HG03045 (cell line): ENCODE measurements around the gene STUB1.

Experiments
- ATAC-seq: cut with Tn5 transposase; IDR thresholded peaks from one replicate; pipeline ENCODE4 v1.9.1; 2021; ENCODE audit warnings: mild to moderate bottlenecking, moderate library complexity; ENCODE audit not compliant: unreplicated experiment

Gene STUB1

DNA sequence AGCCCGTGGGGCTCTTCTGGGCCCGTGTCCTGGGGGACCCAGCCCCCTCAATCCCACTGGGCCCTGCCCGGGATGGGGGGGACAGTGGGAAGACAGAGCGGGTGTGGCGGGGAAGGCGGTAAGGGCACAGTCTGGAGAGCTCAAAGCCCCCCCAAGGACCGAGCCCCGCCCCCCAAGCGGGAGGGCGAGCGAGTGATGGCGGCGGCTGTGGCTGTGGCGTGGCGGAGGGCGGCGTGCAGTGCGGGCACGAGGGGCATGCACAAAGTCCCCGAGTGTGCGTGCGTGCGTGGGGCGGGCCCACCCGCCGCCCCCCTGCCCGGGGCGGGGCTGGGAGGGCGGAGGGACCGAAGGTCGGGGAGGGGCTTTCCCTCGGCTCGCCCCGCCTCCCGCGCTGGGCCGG is 13.6 kb downstream of the STUB1 start:
- no peak for ATAC-seq

DNA sequence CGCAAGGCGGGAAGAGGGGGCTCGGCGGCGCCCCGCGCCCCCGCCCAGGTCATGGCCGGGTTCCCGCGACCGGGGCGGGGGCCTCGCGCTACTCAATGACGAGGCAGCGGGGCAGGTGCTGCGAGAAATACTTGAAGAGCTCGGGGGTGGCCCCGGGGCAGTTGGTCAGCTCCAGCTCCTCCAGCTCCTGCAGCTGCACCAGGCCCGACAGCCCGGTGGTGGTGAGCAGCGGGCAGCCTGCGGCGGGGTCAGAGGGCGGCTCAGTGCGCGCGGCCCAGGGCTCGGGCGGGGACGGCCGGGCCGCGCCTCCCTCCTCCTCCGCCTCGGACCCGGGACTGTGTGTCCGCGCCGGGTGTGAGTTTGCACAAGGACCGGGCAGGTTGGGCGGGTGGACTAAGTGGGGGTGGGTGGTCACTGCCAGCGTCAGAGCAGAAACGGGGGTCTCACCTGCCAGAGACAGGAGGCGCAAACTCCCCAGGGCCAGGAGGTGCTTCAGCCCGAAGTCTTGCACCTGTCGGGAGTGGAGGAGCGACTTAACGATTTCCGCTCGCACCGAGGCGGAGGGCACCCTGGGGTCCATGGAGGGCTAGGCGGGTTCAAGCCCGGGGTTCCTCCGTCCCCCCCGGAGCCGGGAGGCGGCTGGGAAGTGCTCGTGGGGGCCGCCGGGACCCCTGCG is 14.1 kb downstream of the STUB1 start:
- no peak for ATAC-seq

DNA sequence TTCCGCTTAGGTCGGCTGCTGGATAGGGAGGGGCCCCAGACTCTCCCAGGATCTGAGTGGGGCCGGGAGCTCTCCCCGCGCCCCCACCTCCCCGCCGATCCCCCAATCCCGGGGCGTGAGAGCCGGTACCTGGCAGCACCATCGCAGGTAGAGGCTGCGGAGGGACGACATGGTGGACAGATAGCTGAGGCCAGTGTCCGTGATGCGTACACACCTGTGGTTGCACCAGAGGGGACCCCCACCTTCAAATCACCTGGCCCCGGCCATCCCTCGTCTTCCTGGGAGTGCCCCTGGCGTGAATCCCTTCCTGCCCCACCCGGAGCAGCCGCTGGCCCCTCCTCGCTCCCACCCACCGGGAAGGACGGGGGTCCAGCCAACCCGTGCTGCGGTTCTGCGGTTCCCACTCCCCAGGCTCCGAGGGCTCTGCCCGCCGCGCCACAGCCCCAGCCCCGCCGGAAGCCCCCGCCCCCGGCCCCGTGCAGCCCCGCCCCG is 14.7 kb downstream of the STUB1 start:
- ATAC-seq = no peak

DNA sequence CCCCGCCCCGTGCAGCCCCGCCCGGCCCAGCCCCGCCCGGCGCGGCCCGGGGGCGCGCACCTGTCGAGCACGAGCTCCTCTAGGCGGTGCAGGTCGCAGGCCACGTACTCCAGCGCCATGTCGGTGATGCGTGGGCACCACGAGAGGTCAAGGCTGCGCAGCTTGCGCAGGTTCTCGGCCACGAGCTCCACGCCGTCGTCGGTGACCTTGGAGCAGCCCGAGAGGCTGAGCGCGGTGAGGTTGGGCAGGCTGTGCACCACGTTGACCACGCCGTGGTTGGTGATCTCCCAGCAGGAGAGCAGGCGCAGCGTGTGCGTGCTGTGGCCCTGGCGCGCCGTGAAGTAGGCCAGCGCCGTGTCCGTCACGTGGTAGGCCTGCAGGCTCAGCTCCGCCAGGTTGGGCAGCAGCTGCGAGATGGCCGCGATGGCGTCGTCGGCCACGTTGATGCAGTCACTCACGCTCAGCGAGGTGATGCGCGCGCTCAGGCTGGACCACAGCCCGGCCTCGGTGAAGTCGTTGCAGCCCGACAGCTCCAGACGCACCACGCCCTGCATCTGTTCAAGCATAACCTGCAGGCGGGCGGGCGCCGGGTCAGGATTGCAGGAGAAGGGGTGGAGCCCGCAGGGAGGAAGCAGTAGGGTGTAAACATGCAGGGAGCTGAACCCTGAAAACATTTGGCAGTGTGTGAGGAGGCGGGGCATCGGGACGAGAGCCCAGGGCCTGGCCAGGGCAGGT is 15.3 kb downstream of the STUB1 start:
- no peak for ATAC-seq

DNA sequence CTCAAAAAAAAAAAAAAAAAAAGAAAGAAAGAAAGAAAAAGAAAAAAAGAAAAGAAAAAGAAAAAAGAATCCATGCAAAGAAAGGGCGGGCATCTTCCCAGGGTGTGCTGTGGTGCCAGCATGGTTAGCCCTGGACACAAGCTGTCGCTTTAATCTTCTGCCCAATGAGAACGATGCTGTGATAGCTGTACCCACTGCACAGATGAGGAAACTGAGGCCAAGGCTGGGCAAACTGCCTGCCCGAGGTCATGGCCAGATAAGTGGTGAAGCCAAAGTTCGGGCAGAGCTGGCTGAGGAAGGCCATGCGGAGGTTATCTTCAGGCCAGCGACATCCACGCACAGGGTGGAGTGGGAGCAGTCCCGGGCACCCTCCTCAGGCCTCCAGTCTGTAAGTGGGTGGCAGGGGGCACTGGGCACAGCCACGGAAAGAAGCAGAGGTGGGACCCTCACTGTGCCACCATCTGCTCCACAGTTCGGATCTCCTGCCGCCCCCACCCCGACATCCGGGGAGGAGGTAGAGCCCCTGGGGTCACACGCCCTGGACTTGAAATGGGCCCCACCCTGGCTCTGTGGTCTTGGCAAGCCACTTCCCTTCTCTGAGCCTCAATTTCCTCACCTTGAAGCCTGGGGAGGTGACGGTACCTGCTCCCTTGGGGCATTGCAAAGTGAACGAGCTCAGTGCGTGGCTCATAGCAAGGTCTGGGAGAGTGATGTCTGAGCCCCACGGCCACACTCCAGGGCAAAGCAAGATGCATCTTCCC is 18.9 kb downstream of the STUB1 start:
- no peak for ATAC-seq

DNA sequence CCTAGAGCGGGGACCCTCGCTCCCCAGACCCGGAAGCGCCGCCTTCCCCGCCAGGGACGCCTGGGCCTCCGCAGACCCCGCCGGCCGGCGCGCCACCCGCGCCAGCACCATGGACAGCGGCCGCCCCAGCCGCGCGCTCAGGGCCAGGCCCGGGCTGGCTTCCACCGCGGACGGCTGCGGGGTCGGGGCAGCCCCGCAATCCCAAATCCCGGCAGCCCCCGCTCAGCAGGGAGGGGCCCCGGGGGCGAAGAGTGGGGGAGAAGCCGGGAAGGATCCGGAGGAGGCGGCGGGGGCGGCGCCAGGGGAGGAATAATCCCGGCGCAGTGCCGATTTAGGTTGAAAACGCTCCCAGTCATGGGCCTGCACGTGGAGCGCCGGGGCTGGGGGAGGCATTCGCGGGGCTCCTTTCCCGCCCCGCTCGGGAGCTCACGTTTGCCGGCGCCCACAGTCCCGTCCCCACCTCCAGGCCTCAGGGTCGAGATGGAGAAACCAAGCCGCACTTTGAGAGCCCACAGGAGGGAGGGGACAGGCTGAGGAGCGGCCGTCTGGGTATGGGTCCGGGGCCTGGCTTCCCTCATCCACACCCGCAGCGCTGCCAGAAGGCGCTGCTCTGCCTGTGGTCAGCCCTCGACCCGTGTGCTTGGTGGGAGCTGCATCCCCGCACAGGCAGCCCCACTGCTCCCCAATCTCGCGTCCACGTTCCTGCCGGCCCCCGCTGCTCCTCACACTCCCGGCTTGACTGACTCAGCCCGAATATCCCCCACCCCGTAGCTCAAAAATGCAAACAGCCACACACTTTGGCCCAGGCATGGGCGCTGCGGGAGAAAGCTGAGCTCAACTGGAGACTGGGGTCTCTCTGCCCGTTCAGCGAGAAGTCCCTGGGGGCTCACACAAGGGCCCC is 20.7 kb downstream of the STUB1 start:
- ATAC-seq = no peak

DNA sequence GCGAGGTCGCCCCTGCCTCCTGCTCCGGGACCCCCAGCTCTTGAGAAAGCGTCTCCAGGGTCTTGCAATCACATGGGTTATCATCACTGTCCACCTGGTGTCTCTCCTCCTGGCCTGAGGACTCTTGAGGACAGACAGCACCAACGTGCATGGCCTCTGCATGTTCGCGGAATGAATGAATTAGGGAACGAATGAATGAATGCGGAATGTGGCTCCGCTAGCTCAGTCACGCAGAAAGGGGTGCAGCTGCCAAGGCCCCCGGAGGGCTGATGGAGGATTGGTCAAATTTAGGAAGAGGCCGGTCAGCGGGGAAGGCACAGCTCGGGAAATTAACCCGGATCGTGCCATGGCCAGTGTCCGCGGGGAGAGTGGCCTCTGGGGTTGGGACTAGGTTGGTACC is 22.1 kb downstream of the STUB1 start:
- no peak for ATAC-seq

DNA sequence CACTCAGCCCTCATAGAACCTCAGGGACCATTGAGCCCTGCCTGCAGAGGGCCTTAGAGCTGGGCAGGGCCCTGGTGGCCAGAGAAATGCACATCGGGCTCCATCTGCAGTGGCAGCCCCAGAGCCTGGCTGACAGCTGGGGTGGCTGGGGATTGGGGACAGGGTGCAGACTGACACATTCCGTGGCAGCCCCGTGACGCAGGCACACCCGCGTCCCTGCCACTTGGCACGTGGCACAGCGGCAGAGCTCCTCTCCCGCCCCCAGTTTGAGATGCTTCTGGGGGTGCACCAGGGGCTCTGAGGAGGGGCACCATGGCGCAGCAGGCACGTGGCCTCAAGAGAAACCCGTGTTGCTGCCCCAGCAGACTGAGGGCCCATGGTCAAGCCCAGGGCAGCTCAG is 23.2 kb downstream of the STUB1 start:
- ATAC-seq = no peak

DNA sequence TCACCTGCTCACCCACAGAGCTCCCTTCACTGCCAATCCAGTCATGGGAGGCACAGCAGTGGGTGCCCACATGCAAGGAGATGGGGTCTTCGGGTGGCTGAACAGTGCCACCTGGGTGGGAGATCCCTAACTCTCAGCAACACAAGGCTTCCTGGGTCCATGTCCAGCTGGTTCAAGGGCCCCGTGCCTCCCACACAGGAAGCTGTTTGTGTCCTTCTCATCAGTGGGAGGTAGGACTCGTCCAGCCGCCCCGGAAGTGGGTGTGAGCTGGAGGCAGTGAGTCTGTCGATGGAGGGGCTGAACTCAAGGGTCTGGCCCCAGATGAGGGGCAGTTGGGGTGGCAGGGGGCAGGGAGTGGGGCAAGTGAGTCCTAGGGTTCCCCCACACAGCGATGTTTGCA is 23.8 kb downstream of the STUB1 start:
- no peak for ATAC-seq

DNA sequence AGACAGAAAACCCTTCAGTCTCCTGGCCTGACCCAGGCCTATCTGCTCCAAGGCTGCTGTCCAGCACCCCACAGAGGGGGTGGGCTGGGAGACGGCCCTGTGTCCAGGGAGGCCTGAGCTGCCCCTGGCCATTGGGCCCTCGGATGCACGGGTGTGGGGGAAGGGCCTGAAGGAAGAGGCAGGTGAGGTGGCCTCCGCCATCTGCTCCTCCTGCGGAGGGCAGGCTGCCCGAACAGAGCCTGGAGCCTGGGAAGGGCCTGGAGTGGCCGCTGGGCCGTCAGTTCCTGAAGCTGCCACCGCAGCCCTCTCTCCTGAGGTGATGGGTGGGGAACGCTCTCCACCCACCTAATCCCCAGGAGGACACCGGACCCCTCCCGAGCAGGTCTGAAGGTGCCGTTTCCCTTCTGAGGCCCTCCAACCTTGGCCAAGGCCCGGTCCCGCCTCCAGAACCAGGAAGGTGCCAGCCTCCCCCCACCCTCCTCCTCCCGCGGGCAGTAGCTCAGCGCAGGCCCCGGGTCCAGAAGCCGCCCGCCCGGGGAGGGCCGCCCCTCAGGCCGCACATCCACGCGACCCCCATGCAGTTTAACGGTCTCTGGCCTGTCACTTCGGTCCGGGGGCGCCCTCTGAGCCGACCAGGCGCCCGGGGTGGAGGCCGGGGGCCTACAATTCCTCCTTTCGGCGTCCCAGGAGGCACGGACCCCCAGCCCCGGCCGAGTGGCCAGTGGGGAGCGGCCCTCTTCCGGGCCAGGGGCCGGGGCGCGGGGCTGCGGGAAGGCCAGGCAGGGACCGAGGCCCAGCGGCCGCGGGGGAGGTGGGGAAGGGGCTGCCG is 24.6 kb downstream of the STUB1 start:
- ATAC-seq = no peak

DNA sequence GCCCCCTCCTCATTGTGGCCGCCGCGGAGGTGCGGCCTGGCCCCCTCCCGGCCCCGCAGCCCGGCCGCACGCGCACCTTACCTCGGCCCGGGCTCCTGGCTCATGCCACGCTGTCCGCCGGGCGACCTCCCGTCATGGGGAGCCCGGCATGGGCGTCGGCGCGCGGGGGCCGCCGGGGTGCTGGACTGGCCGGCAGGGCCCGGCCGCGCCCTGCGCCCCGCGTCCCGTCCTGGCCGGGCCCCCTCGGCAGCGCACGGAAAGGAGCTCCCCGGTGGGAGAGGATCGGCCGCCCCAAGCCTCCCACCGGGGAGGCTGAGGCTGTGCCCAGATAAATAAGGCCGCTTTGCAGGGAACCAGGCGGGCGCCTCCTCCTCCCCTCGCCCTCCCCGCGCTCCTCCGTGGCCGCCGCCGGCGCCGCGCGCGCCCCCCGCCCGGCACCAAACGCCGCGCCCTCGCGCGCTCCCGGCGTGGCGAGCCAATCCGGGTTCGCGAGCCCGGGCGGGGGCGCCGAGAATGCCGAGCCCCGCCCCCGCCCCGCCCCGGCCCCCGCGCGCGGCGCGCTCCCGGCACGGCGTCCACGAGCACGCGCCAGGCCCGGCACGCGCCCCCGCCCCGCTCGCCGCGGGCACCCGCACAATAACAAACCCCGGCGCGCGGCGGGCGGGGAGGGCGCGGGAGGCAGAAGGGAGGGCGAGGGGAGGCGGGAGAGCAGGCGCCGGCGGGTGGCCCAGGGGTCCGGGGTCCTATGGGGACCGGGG is 25.4 kb downstream of the STUB1 start, which contains the start of gene FBXL16:
Gene FBXL16 (minus strand): TSS at position 371 of the 758 bp plus-strand sequence. CDS start 8,396 bp downstream, outside the sequence.
- ATAC-seq = no peak

DNA sequence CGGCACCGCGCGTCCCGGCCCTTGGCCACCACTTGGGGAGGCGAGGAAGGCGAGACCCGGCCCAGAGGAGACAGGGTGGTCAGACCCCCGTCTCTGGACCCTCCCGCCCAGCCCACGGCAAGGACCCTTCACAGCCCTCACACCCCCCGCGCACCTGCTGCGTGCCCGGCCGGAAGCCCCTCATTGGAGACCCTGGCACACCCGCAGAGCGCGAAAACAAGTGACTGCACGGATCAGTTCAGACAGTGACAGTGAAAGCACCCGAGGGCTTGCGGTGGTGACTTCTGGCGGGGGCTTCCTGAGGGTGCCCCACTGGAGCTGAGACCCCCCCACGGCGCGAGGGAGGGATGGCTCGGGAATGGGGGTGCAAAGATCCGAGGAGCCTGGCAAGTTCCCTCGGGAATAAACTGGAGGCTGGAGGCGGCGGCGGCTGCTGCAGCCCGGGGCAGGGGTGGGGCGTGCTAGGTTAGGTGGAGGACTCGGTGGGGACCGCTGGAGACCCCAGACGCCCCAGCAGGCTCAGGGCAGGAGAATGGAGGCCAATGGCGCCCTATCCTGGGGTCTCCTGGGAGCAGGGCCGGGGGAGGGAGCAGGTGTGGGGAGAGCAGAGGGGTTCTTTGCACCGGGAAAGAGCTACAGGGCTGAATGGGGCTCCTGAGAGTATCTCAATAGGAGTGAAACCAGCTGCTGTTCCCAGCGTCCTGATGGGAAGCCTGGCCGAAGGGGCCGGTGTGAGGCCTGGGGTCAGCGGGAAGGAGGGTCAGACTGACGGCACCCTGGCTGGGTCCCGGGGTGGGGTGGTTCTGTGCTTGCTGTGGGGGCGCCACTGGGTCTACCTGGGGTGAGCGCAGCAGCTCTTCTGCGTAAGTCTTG is 26.2 kb downstream of the STUB1 start:
- no peak for ATAC-seq

DNA sequence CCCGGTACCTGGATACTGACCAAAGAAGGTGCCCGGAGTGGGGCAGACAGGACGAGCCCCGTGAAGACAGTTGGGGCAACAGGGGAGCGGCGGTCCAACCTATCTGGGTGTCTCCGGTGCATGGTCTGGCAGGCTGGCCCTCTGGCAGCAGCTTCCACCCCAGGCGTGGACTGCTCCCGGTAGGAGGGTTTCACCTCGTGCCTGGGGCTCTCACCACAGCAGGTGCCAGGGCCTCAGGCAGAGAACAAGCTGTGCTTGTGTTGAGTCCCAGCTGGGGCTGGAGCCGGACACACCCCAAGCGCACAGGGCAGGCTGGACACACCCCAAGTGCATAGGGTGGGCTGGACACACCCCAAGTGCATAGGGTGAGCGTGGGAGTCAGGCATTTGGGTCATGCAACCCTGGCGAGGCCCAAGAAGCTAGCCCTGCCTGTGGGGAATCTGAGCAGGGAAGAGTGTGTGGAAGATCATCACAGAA is 26.9 kb downstream of the STUB1 start:
- ATAC-seq = no peak

DNA sequence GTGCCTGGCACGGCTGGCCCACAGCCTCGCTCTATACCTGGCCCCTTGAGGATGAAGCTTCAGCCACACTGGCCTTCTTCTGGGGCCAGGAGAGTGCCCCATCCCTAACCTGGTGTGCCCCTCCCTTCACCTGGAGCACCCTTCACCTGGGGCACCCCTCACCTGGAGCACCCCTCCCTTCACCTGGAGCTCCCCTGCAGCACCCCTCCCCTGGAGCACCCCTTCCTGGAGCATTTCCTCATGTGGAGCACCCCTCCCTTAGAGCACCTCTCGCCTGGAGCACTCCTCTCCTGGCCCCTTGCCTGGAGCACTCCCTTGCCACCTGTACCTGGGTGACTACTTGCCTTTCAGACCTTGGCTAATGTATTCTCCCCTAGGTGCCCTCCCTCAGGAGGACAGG is 27.8 kb downstream of the STUB1 start:
- no peak for ATAC-seq

DNA sequence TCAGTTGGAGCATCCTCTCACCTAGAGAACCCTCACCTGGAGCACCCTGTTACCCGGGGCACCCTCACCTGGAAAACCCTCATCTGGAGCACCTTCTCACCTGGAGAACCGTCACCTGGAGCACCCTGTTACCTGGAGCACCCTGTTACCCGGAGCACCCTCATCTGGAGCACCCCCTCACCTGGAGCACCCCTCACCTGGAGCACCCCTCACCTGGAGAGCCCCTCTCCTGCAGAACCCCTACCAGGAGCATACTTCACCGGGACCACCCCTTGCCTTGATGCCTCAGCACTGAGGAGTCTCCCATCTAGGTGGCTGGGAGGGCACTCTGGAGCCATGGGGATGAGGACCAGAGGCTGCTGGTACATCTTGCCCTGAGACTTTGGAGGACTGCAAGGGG is 28.7 kb downstream of the STUB1 start:
- ATAC-seq = no peak

DNA sequence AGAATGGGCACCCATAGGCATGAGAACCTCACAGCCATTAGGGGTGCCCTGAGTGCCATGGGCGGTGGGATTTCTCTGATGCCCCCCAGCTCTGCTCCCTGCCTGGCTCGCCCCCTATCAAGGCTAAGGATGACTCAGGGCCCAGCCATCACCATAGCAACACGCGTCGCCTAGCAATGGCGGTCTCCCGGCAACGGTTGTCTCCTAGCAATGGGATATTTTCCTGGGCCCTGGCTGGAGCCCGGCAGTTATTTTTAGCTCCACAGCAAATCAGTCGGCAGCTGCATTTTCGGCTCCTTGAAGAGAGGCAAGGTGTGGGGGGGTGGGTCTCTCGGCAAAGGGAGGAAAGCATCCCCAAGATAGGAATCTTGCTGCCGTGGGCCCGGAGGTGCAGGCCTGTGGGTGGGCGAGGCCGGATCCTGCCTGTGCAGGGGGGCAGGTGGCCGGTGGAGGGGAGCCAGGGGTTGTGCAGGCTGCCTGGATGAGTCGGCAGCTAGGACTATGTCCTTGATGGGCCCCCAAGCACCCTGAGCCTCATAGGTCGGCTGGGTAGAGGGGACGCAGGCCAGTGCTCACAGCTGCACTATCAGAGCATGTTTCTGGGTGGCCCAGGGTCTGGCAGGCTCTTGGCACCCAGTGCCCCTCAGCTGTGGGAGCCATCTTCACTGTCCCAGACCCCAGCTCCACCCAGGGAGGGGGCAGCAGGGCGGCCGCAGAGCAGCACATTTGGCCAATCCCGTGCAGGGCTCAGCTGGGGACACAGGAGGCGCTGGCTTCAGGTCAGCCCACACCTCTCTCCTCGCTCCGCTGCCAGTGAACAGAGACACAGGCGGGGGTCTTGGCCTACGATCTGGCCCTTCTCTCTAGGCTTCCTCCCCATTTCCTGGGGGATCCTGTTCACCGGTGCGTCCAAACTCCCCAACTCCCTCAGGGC is 29.6 kb downstream of the STUB1 start:
- no peak for ATAC-seq
